Transverse colon (tissue), 4 donors: ENCODE results near the gene LRRC58.

ENCODE experiments used
- EP300 ChIP-seq: sonication (generic); formaldehyde crosslinking; IDR thresholded peaks from one replicate; pipeline ENCODE4 v1.6.1; 2017; ENCODE audit warnings: antibody characterized with exemption, low read depth
- POLR2A ChIP-seq: fragments of 450-650 bp; IDR thresholded peaks from one replicate; pipeline ENCODE4 v1.6.1; 2016; ENCODE audit warnings: antibody characterized with exemption, mild to moderate bottlenecking, moderate library complexity
- POLR2AphosphoS5 ChIP-seq, 3 donors: sonication (generic); formaldehyde crosslinking; IDR thresholded peaks; one replicate each; pipeline ENCODE4 v1.6.1; 2016; ENCODE audit warnings: antibody characterized with exemption in 3 of 3
- TF ChIP-seq, protein P1 (sequence below), 5 experiments: fragments of 200-600 bp in 3 of 5; fragments of 450-650 bp in 2 of 5; sonication (generic) in 3 of 5; IDR thresholded peaks; 1 replicate in 2 of 5; 2 replicates in 3 of 5; pipeline ENCODE4 v1.5.1; 2016 to 2017; ENCODE audit warnings: antibody characterized with exemption in 5 of 5, inconsistent platforms in 3 of 5, mild to moderate bottlenecking in 2 of 5, moderate library complexity in 1 of 5

DNA sequence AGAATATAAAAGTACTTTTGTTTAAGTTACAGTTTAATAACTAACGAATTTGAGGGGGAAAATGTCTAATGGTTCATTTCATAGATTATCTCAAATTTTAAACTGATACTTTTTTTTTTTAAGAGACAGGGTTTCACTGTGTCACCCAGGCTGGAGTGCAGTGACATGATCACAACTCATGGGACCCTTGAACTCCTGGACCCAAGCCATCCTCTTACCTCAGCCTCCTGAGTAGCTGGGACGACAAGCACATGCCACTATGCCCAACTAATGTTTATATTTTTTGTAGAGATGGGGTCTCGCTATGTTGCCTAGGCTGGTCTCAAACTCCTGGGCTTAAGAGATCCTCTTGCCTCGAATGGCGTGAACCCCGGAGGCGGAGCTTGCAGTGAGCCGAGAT lies 16.5 kb downstream of the LRRC58 start:
- TF ChIP-seq, protein P1, sequence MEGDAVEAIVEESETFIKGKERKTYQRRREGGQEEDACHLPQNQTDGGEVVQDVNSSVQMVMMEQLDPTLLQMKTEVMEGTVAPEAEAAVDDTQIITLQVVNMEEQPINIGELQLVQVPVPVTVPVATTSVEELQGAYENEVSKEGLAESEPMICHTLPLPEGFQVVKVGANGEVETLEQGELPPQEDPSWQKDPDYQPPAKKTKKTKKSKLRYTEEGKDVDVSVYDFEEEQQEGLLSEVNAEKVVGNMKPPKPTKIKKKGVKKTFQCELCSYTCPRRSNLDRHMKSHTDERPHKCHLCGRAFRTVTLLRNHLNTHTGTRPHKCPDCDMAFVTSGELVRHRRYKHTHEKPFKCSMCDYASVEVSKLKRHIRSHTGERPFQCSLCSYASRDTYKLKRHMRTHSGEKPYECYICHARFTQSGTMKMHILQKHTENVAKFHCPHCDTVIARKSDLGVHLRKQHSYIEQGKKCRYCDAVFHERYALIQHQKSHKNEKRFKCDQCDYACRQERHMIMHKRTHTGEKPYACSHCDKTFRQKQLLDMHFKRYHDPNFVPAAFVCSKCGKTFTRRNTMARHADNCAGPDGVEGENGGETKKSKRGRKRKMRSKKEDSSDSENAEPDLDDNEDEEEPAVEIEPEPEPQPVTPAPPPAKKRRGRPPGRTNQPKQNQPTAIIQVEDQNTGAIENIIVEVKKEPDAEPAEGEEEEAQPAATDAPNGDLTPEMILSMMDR (IDR thresholded peaks at IDR 0.05), result no peak
- no peak for TF ChIP-seq EP300
- no peak for TF ChIP-seq POLR2A
- TF ChIP-seq POLR2AphosphoS5 (IDR thresholded peaks at IDR 0.05), result no peak
